ENCODE data around the gene CSH2.
"Not testable (repeated sequence)": the region's sequence is repeated elsewhere in the genome, so short reads cannot be mapped to it uniquely, and the experiment has no call there.

CSH2 gene

GRCh38 chr17:63880706-63881105 lies 7.2 kb upstream of the CSH2 start:
- Histone ChIP-seq H3K9me3 (replicated peaks in 1 of 11) (no peaks in the 10 kb centered on the region), H3K27ac (no peak overlapping the region), H4K20me1 (no peaks in the 10 kb centered on the region), H3K4me1 (peaks cover 0 to 12% (median 5%) of the 10 kb centered on the region in 10 experiments; a peak in 5 of 20 replicates), H3K36me3 (no peaks in the 10 kb centered on the region), H3K9ac (no peak overlapping the region), H3K27me3 (no peaks in the 10 kb centered on the region), H3K4me3 (no peak overlapping the region), H3K4me2 (no peak overlapping the region)
- no peak for TF ChIP-seq Cebpa-rat (IDR thresholded peaks at IDR 0.05)

GRCh38 chr17:63878413-63878812 lies 4.9 kb upstream of the CSH2 start:
- Histone ChIP-seq H3K4me1 (peaks cover 0 to 14% (median 5%) of the 10 kb centered on the region in 10 experiments; a peak in 5 of 20 replicates), H3K4me2 (peak overlapping the region in 8 of 11 experiments; percentile 8 to 47 (median 27); a peak in 8 of 22 replicates)
- not testable (repeated sequence) for H3K9ac ChIP-seq; H3K27me3 ChIP-seq; H3K4me3 ChIP-seq; H3K27ac ChIP-seq; H3K9me3 ChIP-seq (replicated peaks in 1 of 11); H3K36me3 ChIP-seq; H4K20me1 ChIP-seq

- H3K4me1 ChIP-seq: peaks cover 0 to 14% (median 5%) of the 10 kb centered on the region in 10 experiments; a peak in 5 of 20 replicates
- not testable (repeated sequence) for H4K20me1 ChIP-seq; H3K9me3 ChIP-seq (replicated peaks in 1 of 11); H3K27ac ChIP-seq; H3K27me3 ChIP-seq; H3K4me3 ChIP-seq; H3K9ac ChIP-seq; H3K36me3 ChIP-seq
- peak overlapping the region in 1 of 11 experiments; percentile 10; a peak in 1 of 22 replicates for H3K4me2 ChIP-seq
These were observed 1.2 kb upstream of the CSH2 start for GRCh38 chr17:63874693-63875092.

- not testable (repeated sequence) for H3K36me3 ChIP-seq, H3K9ac ChIP-seq
These were observed 667 bp upstream of the CSH2 start for GRCh38 chr17:63874061-63874626.

GRCh38 chr17:63871646-63872365 lies 1.7 kb downstream of the CSH2 start:
- H3K27ac ChIP-seq; H3K4me2 ChIP-seq; H3K4me1 ChIP-seq; H3K4me3 ChIP-seq; H4K20me1 ChIP-seq; H3K27me3 ChIP-seq; H3K9ac ChIP-seq; H3K9me3 ChIP-seq (replicated peaks in 1 of 11); H3K36me3 ChIP-seq: not testable (repeated sequence)

More at GRCh38 chr17:63874061-63874626, 667 bp upstream of the CSH2 start:
- H3K27ac ChIP-seq; H3K9me3 ChIP-seq (replicated peaks in 1 of 11); H4K20me1 ChIP-seq; H3K4me3 ChIP-seq; H3K27me3 ChIP-seq; H3K4me2 ChIP-seq: not testable (repeated sequence)
- H3K4me1 ChIP-seq: peaks cover 0 to 14% (median 5%) of the 10 kb centered on the region in 10 experiments; a peak in 5 of 20 replicates

GRCh38 chr17:63870292-63870665 lies 3.2 kb downstream of the CSH2 start:
- not testable (repeated sequence) for H4K20me1 ChIP-seq; H3K27me3 ChIP-seq; H3K4me3 ChIP-seq; H3K36me3 ChIP-seq; H3K9me3 ChIP-seq (replicated peaks in 1 of 11); H3K4me2 ChIP-seq; H3K9ac ChIP-seq; H3K27ac ChIP-seq
- H3K4me1 ChIP-seq: peaks cover 0 to 15% (median 7%) of the 10 kb centered on the region in 10 experiments; a peak in 12 of 20 replicates

GRCh38 chr17:63869491-63870291 lies 3.8 kb downstream of the CSH2 start:
- H3K4me2 ChIP-seq, H4K20me1 ChIP-seq, H3K4me3 ChIP-seq: not testable (repeated sequence)

GRCh38 chr17:63866625-63867024 lies 6.9 kb downstream of the CSH2 start:
- H3K4me3 ChIP-seq; H3K9me3 ChIP-seq (replicated peaks in 1 of 11); H3K4me2 ChIP-seq; H4K20me1 ChIP-seq; H3K36me3 ChIP-seq; H3K27me3 ChIP-seq; H3K27ac ChIP-seq; H3K9ac ChIP-seq: not testable (repeated sequence)
- peaks cover 0 to 15% (median 6%) of the 10 kb centered on the region in 10 experiments; a peak in 12 of 20 replicates for H3K4me1 ChIP-seq

More at GRCh38 chr17:63869491-63870291, 3.8 kb downstream of the CSH2 start:
- not testable (repeated sequence) for H3K9me3 ChIP-seq (replicated peaks in 1 of 11); H3K27ac ChIP-seq; H3K27me3 ChIP-seq; H3K9ac ChIP-seq; H3K36me3 ChIP-seq
- peaks cover 0 to 15% (median 7%) of the 10 kb centered on the region in 10 experiments; a peak in 12 of 20 replicates for H3K4me1 ChIP-seq

- no peaks in the 10 kb centered on the region for H3K9me3 ChIP-seq (replicated peaks in 1 of 11)
- H3K27ac ChIP-seq: no peak overlapping the region
- no peak overlapping the region for H3K9ac ChIP-seq
- TF ChIP-seq Cebpa-rat (IDR thresholded peaks at IDR 0.05): no peak
- H3K4me1 ChIP-seq: no peaks in the 10 kb centered on the region
- no peaks in the 10 kb centered on the region for H3K27me3 ChIP-seq
- H3K4me3 ChIP-seq: no peak overlapping the region
- H4K20me1 ChIP-seq: no peaks in the 10 kb centered on the region
- H3K4me2 ChIP-seq: no peak overlapping the region
- H3K36me3 ChIP-seq: no peaks in the 10 kb centered on the region
These were observed 14.2 kb downstream of the CSH2 start for GRCh38 chr17:63859257-63859656.

GRCh38 chr17:63856425-63856824 lies 17.1 kb downstream of the CSH2 start:
- not testable (repeated sequence) for H3K4me1 ChIP-seq; H3K9me3 ChIP-seq (replicated peaks in 1 of 11); H4K20me1 ChIP-seq; H3K36me3 ChIP-seq; H3K27ac ChIP-seq; H3K9ac ChIP-seq; H3K27me3 ChIP-seq; H3K4me2 ChIP-seq; H3K4me3 ChIP-seq

Data from BLaER1 treated with 17β-estradiol and CSF1 and Interleukin-3, amounts not matched to agents 10 nM and 100 nM (cell line).